Measurements from ENCODE around the gene SLC13A3.

The SLC13A3 gene

DNA sequence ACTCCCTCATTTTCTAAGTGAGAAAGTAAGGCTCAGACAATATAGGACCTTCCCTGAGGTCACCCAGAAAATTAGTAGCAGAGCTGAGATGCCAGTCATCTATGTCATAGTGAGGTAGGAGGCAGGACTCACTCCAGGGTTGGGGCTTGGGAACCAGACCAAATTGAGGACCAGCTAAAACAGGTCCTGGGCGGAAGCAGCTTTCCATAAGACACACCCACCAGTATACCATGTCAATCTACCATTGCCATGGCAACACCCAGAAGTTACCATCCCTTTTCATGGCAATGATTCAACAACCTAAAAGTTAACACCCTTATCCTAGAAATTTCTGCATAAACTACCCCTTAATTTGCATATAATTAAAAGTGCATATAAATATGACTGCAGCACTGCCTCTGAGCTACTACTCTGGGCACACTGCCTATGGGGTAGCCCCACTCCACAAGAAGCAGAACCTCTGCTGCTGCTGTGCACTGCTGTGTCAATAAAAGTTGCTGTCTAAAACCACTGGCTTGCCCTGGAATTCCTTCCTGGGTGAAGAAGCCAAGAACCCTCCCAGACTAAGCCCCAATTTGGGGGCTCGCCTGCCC, 70.5 kb downstream of the SLC13A3 start:
- no peak for DNase-seq (ENCODE audit: extremely low read depth, low read depth)
- H3K4me3 ChIP-seq (replicated peaks; ENCODE audit: low read depth, low read length) = no peak overlapping the region
- TF ChIP-seq, protein P1, sequence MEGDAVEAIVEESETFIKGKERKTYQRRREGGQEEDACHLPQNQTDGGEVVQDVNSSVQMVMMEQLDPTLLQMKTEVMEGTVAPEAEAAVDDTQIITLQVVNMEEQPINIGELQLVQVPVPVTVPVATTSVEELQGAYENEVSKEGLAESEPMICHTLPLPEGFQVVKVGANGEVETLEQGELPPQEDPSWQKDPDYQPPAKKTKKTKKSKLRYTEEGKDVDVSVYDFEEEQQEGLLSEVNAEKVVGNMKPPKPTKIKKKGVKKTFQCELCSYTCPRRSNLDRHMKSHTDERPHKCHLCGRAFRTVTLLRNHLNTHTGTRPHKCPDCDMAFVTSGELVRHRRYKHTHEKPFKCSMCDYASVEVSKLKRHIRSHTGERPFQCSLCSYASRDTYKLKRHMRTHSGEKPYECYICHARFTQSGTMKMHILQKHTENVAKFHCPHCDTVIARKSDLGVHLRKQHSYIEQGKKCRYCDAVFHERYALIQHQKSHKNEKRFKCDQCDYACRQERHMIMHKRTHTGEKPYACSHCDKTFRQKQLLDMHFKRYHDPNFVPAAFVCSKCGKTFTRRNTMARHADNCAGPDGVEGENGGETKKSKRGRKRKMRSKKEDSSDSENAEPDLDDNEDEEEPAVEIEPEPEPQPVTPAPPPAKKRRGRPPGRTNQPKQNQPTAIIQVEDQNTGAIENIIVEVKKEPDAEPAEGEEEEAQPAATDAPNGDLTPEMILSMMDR (IDR thresholded peaks at IDR 0.05; ENCODE audit: low read depth, low read length, missing control alignments) = no peak

GRCh38 chr20:46578745-46579144, 72.5 kb downstream of the SLC13A3 start:
- H3K4me3 ChIP-seq (replicated peaks; ENCODE audit: low read depth, low read length) = no peak overlapping the region
- DNase-seq (ENCODE audit: extremely low read depth, low read depth) = no peak
- TF ChIP-seq, protein P1 (IDR thresholded peaks at IDR 0.05; ENCODE audit: low read depth, low read length, missing control alignments) = no peak

DNA sequence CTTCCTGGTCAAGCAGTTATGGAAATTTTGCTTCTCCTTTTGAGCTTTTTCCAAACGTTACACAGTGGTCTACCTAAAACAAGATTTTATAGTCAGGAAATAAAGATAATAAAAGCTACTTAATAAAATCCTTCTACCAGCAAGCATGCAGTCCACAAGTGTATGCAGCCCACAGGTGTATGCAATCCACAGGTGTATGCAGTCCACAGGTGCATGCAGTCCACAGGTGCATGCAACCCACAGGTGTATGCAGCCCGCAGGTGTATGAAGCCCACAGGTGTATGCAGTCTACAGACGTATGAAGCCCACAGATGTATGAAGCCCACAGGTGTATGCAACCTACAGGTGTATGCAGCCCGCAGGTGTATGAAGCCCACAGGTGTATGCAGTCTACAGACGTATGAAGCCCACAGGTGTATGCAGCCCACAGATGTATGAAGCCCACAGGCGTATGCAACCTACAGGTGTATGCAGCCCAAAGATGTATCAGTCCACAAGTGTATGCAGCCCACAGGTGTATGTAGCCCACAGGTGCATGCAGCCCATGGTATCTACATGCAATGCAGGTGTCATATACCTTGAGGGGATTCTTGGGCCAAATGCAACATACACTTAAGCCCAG, 74.4 kb downstream of the SLC13A3 start:
- TF ChIP-seq, protein P1 (IDR thresholded peaks at IDR 0.05; ENCODE audit: low read depth, low read length, missing control alignments) = no peak
- no peak for DNase-seq (ENCODE audit: extremely low read depth, low read depth)
- no peak overlapping the region for H3K4me3 ChIP-seq (replicated peaks; ENCODE audit: low read depth, low read length)

DNA sequence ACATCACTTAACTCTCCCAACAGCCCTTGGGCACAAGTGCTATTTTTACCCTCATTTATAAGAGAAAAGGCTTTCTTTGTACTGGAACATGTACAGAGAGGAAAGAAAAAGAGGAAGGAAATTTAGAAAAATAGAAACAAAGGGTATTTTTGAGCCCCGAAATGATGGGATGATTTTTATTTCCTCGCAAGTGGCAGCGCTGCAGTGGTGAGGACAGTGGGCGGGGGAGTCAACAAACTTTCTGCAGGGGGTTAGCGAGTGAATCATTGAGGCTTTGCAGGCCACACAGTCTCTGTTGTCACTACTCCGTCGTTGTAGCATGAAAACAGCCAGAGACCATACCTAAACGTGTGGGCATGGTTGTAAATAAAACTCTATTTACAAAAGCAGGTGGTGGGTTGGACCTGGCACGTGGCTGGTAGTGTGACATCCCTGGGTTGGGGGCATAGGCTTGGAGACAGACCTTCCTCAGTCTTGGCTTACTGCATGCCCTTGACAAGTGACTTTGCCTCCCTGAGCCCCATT, 75.3 kb downstream of the SLC13A3 start:
- no peak for DNase-seq (ENCODE audit: extremely low read depth, low read depth)
- TF ChIP-seq, protein P1 (IDR thresholded peaks at IDR 0.05; ENCODE audit: low read depth, low read length, missing control alignments) = no peak
- no peak overlapping the region for H3K4me3 ChIP-seq (replicated peaks; ENCODE audit: low read depth, low read length)

GRCh38 chr20:46575394-46575793, 75.9 kb downstream of the SLC13A3 start:
- TF ChIP-seq, protein P1 (IDR thresholded peaks at IDR 0.05; ENCODE audit: low read depth, low read length, missing control alignments) = no peak
- no peak for DNase-seq (ENCODE audit: extremely low read depth, low read depth)
- H3K4me3 ChIP-seq (replicated peaks; ENCODE audit: low read depth, low read length) = no peak overlapping the region

GRCh38 chr20:46573788-46574584, 77.3 kb downstream of the SLC13A3 start:
- H3K4me3 ChIP-seq (replicated peaks; ENCODE audit: low read depth, low read length) = no peak overlapping the region
- DNase-seq (ENCODE audit: extremely low read depth, low read depth) = no peak
- TF ChIP-seq, protein P1 (IDR thresholded peaks at IDR 0.05; ENCODE audit: low read depth, low read length, missing control alignments) = no peak
